CD14-positive monocyte (primary cell): Measurements from ENCODE around the gene PIAS1. TPM values are rescaled to one million over a fixed set of nuclear protein-coding genes. Genes with fewer than 3 reads are reported as not detected.

Experiments used
- DNase-seq, 3 donors: peaks; one replicate each; pipeline ENCODE4 v3.0.0-alpha.2; 2011 to 2022
- H2AFZ ChIP-seq: 2 replicates; pipeline ENCODE4 v1.6.0; 2012; ENCODE audit warnings: mild to moderate bottlenecking, low read depth, low read length, inconsistent platforms; ENCODE audit not compliant: insufficient read depth, poor library complexity, severe bottlenecking
- H3K27ac ChIP-seq, 2 donors: 1 replicate in 1 of 2; 2 replicates in 1 of 2; pipeline ENCODE4 v1.5.1; 2012 to 2013; ENCODE audit warnings: low read length in 2 of 2, control low read depth in 1 of 2, inconsistent platforms in 1 of 2, low read depth in 1 of 2, mild to moderate bottlenecking in 1 of 2
- H3K27me3 ChIP-seq, 2 donors: one replicate each; pipeline versions ENCODE4 v1.6.0 to v1.6.1; 2011 to 2013; ENCODE audit warnings: low read length in 2 of 2; ENCODE audit not compliant: control insufficient read depth in 2 of 2, insufficient read depth in 2 of 2
- H3K36me3 ChIP-seq, 2 donors: replicated peaks in 1 of 2; 1 replicate in 1 of 2; 2 replicates in 1 of 2; pipeline versions ENCODE4 v1.5.1 to v1.6.1; 2012 to 2013; ENCODE audit warnings: low read length in 2 of 2, control low read depth in 1 of 2, inconsistent platforms in 1 of 2, mild to moderate bottlenecking in 1 of 2; ENCODE audit not compliant: insufficient read depth in 2 of 2, control insufficient read depth in 1 of 2
- H3K4me1 ChIP-seq, 2 donors: 1 replicate in 1 of 2; 2 replicates in 1 of 2; pipeline versions ENCODE4 v1.5.1 to v1.6.1; 2012 to 2013; ENCODE audit warnings: low read length in 2 of 2, control low read depth in 1 of 2, inconsistent platforms in 1 of 2, mild to moderate bottlenecking in 1 of 2, moderate library complexity in 1 of 2; ENCODE audit not compliant: insufficient read depth in 2 of 2, control insufficient read depth in 1 of 2
- H3K4me2 ChIP-seq: replicated peaks from 2 replicates; pipeline ENCODE3; 2012; ENCODE audit warnings: low read length, moderate library complexity, mild to moderate bottlenecking; ENCODE audit not compliant: poor library complexity, severe bottlenecking; ENCODE audit errors: extremely low read depth
- H3K4me3 ChIP-seq, 3 experiments: fragments of 200-600 bp in 1 of 3; sonication (generic) in 1 of 3; replicated peaks in 1 of 3; 1 replicate in 2 of 3; 2 replicates in 1 of 3; pipeline ENCODE4 v1.5.1; 2011 to 2013; ENCODE audit warnings: low read length in 3 of 3, mild to moderate bottlenecking in 3 of 3, control low read depth in 2 of 3, low read depth in 2 of 3, inconsistent platforms in 1 of 3, moderate library complexity in 1 of 3
- H3K79me2 ChIP-seq: 2 replicates; pipeline ENCODE4 v1.6.0; 2012; ENCODE audit warnings: mild to moderate bottlenecking, control low read depth, inconsistent platforms, low read length, moderate library complexity; ENCODE audit not compliant: insufficient read depth
- H3K9ac ChIP-seq: 2 replicates; pipeline ENCODE4 v1.6.0; 2017; ENCODE audit warnings: low read length, mild to moderate bottlenecking; ENCODE audit not compliant: insufficient read depth, poor library complexity, severe bottlenecking
- H3K9me3 ChIP-seq, 2 donors: replicated peaks in 1 of 2; 1 replicate in 1 of 2; 2 replicates in 1 of 2; pipeline versions ENCODE4 v1.5.1 to v1.6.1; 2012 to 2013; ENCODE audit warnings: low read length in 2 of 2, control low read depth in 1 of 2; ENCODE audit not compliant: control insufficient read depth in 1 of 2, insufficient read depth in 1 of 2
- H4K20me1 ChIP-seq: 2 replicates; pipeline ENCODE4 v1.6.0; 2012; ENCODE audit warnings: mild to moderate bottlenecking, low read length, control low read depth, moderate library complexity; ENCODE audit not compliant: insufficient read depth
- H3K27ac Mint-ChIP-seq, 7 donors: one replicate each; pipeline ENCODE4 v1.8.0; 2020; ENCODE audit warnings: mild to moderate bottlenecking in 7 of 7, mixed read lengths in 7 of 7, moderate library complexity in 6 of 7, inconsistent platforms in 2 of 7
- H3K27me3 Mint-ChIP-seq, 3 donors: one replicate each; pipeline ENCODE4 v1.8.0; 2021 to 2022; ENCODE audit warnings: low read depth in 3 of 3, mild to moderate bottlenecking in 3 of 3, mixed read lengths in 3 of 3, moderate library complexity in 3 of 3, inconsistent platforms in 1 of 3
- H3K36me3 Mint-ChIP-seq, 2 donors: one replicate each; pipeline ENCODE4 v1.8.0; 2020; ENCODE audit warnings: mixed read lengths in 2 of 2, inconsistent platforms in 1 of 2, mild to moderate bottlenecking in 1 of 2
- H3K4me1 Mint-ChIP-seq: one replicate; pipeline ENCODE4 v1.8.0; 2020; ENCODE audit warnings: mild to moderate bottlenecking, mixed read lengths
- H3K4me3 Mint-ChIP-seq, 2 donors: one replicate each; pipeline ENCODE4 v1.8.0; 2020; ENCODE audit warnings: mild to moderate bottlenecking in 2 of 2, mixed read lengths in 2 of 2, moderate library complexity in 1 of 2
- H3K9me3 Mint-ChIP-seq, 7 donors: one replicate each; pipeline ENCODE4 v1.8.0; 2020 to 2022; ENCODE audit warnings: mixed read lengths in 7 of 7, mild to moderate bottlenecking in 6 of 7, moderate library complexity in 6 of 7, inconsistent platforms in 2 of 7
- CTCF ChIP-seq: fragments of 200-600 bp; IDR thresholded peaks from one replicate; pipeline ENCODE4 v1.8.0; 2022; ENCODE audit warnings: antibody characterized with exemption, mild to moderate bottlenecking
- WGBS: methylation state at CpG from one replicate; pipeline ENCODE4 v1.1.5; 2013; ENCODE audit warnings: missing lambda C conversion rate; ENCODE audit not compliant: insufficient coverage; 5-methylcytosine and 5-hydroxymethylcytosine counted together
- intact Hi-C, 2 donors: fragments of 100-400 bp; cut with micrococcal nuclease; formaldehyde crosslinking; loops; one replicate each; pipeline versions ENCODE4 v1.15.0 to v1.15.1; 2023
- polyA plus RNA-seq, 3 donors: library from polyadenylated mRNA; depleted of rRNA in 1 of 3; unstranded in 2 of 3; stranded (reverse) in 1 of 3; fragments of 300-500 nt in 2 of 3; fragments of >200 nt in 1 of 3; fragmentation: Illumina TruSeq in 2 of 3; gene quantifications; 1 replicate in 2 of 3; 2 replicates in 1 of 3; pipeline ENCODE4 v1.2.3, GENCODE V29; 2012 to 2021

PIAS1 gene
- polyA plus RNA-seq, 3 donors = 47.3 to 109 (median 89.8) TPM

GRCh38 chr15:68022061-68022460 lies 32.1 kb upstream of the PIAS1 start:
- H3K4me1 Mint-ChIP-seq = peaks cover 17% of the 10 kb centered on the region
- H3K9me3 ChIP-seq = no peaks in the 10 kb centered on the region
- peaks cover 0 to 4% (median 4%) of the 10 kb centered on the region in 7 donors for H3K9me3 Mint-ChIP-seq
- peak overlapping the region in 1 of 7 donors; percentile 30 for H3K27ac Mint-ChIP-seq
- intact Hi-C loops = no loop called here
- no peaks in the 10 kb centered on the region for H3K27me3 ChIP-seq
- WGBS = 63% methylated on average over 4 of the region's 5 CpGs
- no peaks in the 10 kb centered on the region for H3K36me3 Mint-ChIP-seq
- no peak overlapping the region for H2AFZ ChIP-seq
- H3K4me2 ChIP-seq = no peak overlapping the region
- H3K4me3 ChIP-seq = no peak overlapping the region
- H4K20me1 ChIP-seq = no peaks in the 10 kb centered on the region
- H3K79me2 ChIP-seq = no peaks in the 10 kb centered on the region
- H3K4me1 ChIP-seq = no peaks in the 10 kb centered on the region
- no peak for TF ChIP-seq CTCF
- H3K27me3 Mint-ChIP-seq = peaks cover 3 to 6% (median 3%) of the 10 kb centered on the region in 3 donors
- H3K27ac ChIP-seq = no peak overlapping the region
- DNase-seq = no peak
- no peaks in the 10 kb centered on the region for H3K36me3 ChIP-seq
- no peak overlapping the region for H3K9ac ChIP-seq
- H3K4me3 Mint-ChIP-seq = no peak overlapping the region

GRCh38 chr15:68023307-68024101 lies 30.6 kb upstream of the PIAS1 start:
- Histone ChIP-seq H3K9me3 (no peaks in the 10 kb centered on the region), H3K9ac (no peak overlapping the region), H3K4me2 (no peak overlapping the region), H3K4me1 (no peaks in the 10 kb centered on the region), H3K4me3 (no peak overlapping the region), H3K79me2 (no peaks in the 10 kb centered on the region), H2AFZ (no peak overlapping the region), H3K27ac (no peak overlapping the region), H4K20me1 (no peaks in the 10 kb centered on the region), H3K27me3 (no peaks in the 10 kb centered on the region), H3K36me3 (no peaks in the 10 kb centered on the region)
- intact Hi-C loops = no loop called here
- 92% methylated on average over 4 of the region's 8 CpGs for WGBS
- Mint-ChIP-seq H3K9me3 (no peaks in the 10 kb centered on the region), H3K4me1 (peaks cover 17% of the 10 kb centered on the region), H3K36me3 (no peaks in the 10 kb centered on the region), H3K27me3 (peaks cover 0 to 6% (median 3%) of the 10 kb centered on the region in 3 donors), H3K4me3 (no peak overlapping the region), H3K27ac (no peak overlapping the region)
- no peak for TF ChIP-seq CTCF
- DNase-seq = no peak
